Activated CD8-positive, alpha-beta T cell treated with anti-CD3 and anti-CD28 coated beads for 36 hours (primary cell): ENCODE results near the gene IL1R1. TPM values are rescaled to one million over a fixed set of nuclear protein-coding genes. Genes with fewer than 3 reads are reported as not detected.
A peak's percentile ranks its signal among the peaks of the same experiment; 100 is the strongest.

Experiments used
- ATAC-seq: fragments of 200-7000 bp; cut with Tn5 transposase; one replicate; pipeline ENCODE4 v1.10.0; 2021; ENCODE audit warnings: mild to moderate bottlenecking, moderate library complexity
- CTCF ChIA-PET: fragments of 350-600 bp; sonication (Branson Sonifier 250); formaldehyde crosslinking; loops from one replicate; lab custom pipeline; 2021; ENCODE audit warnings: antibody characterized with exemption; lab: Charles Lee
- POLR2A ChIA-PET: fragments of 350-600 bp; sonication (Branson Sonifier 250); formaldehyde crosslinking; loops from one replicate; lab custom pipeline; 2021; ENCODE audit warnings: antibody characterized with exemption; lab: Charles Lee
- DNase-seq: peaks from one replicate; pipeline ENCODE4 v3.0.0-alpha.2; 2020
- H3K27ac Mint-ChIP-seq: one replicate; pipeline ENCODE4 v1.8.0; 2021; ENCODE audit warnings: mild to moderate bottlenecking, mixed read lengths
- H3K27me3 Mint-ChIP-seq: one replicate; pipeline ENCODE4 v1.8.0; 2021; ENCODE audit warnings: mixed read lengths
- H3K36me3 Mint-ChIP-seq: one replicate; pipeline ENCODE4 v1.8.0; 2021; ENCODE audit warnings: low read depth, mixed read lengths
- H3K4me1 Mint-ChIP-seq: one replicate; pipeline ENCODE4 v1.8.0; 2021; ENCODE audit warnings: low read depth, mixed read lengths
- H3K4me3 Mint-ChIP-seq: one replicate; pipeline ENCODE4 v1.8.0; 2021; ENCODE audit warnings: mild to moderate bottlenecking, moderate library complexity, mixed read lengths
- H3K9me3 Mint-ChIP-seq: one replicate; pipeline ENCODE4 v1.8.0; 2021; ENCODE audit warnings: mixed read lengths
- CTCF ChIP-seq: fragments of 200-600 bp; IDR thresholded peaks from one replicate; pipeline ENCODE4 v1.8.0; 2022; ENCODE audit warnings: antibody characterized with exemption, mild to moderate bottlenecking
- intact Hi-C: fragments of 100-400 bp; cut with micrococcal nuclease; formaldehyde crosslinking; loops from one replicate; pipeline ENCODE4 v1.10.0; 2022
- total RNA-seq, 2 experiments: library from RNA; stranded (reverse); gene quantifications; one replicate each; pipeline ENCODE4 v1.2.3, GENCODE V29; 2021

Gene IL1R1
- total RNA-seq, 2 experiments from 2014 or later: 0.63 to 0.68 TPM

DNA sequence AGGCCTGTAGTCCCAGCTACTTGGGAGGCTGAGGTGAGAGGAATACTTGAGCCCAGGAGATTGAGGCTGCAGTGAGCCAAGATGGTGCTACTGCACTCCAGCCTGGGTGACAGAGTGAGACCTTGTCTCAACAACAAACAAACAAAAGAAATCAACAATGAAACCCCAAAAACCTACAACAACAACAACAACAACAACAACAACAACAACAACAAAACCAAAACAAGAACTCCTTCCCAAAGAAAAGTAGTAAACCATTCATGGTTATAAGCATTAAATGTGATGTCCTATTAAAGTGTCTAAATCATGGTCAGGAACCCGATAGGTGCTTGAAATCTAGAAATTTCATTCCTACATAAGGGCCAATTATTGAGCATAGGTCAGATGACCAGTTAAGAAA, 13.5 kb upstream of the IL1R1 start:
- intact Hi-C loops: no loop called here
- no peak for ATAC-seq
- Mint-ChIP-seq H3K27me3 (no peaks in the 10 kb centered on the region), H3K27ac (no peak overlapping the region), H3K9me3 (peaks cover 13% of the 10 kb centered on the region), H3K4me3 (no peak overlapping the region), H3K36me3 (no peaks in the 10 kb centered on the region), H3K4me1 (peaks cover 11% of the 10 kb centered on the region)
- ChIA-PET CTCF (interaction anchor here (2.8 to 4.4 kb wide), 2 partner anchors 109 to 112 kb away, joined by 10 to 20 read pairs; no protein-coding TSS in a partner anchor), POLR2A (interaction anchor here (1.2 kb wide), 1 partner anchor 12 kb away, joined by 3 read pairs; no protein-coding TSS in a partner anchor)
- no peak for TF ChIP-seq CTCF
- DNase-seq: no peak

DNA sequence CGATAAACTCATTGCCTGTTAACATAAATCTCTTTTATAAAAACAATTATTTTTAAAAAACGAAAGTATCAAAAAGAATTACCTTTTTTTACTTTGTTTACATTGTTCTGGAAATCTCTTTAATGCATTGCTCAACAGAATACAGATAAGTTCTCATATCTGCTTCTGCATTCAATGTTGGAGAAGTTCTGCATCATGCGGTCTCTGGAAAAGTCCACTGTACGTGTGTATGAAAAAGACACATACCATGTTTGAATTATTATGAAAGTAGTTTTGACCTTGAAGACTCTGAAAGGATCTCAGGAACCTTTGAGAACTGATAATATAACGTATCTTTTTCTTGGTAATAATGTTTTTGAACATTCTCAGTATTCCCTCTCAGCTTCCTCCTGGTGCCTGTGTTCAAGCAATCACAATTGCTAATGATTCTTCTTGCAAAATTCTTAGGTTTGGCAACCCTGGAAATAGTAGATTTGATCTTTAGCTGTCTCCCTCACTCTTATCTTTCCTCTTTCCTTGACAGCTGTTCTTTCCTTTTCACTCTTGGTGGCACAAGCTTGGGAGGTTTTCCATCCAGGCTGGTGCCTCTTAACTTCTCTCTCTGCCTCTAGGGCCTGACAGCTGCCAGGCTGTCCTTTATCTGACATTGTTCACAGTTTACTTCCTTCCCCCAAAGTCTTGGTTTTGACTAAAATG, 12.4 kb upstream of the IL1R1 start:
- POLR2A ChIA-PET: interaction anchor here (1.2 to 1.4 kb wide), 3 partner anchors 11 to 36 kb away, joined by 3 read pairs; no protein-coding TSS in a partner anchor
- CTCF ChIA-PET: interaction anchor here (2.8 to 4.4 kb wide), 2 partner anchors 110 to 111 kb away, joined by 10 to 20 read pairs; no protein-coding TSS in a partner anchor
- Mint-ChIP-seq H3K9me3 (peaks cover 10% of the 10 kb centered on the region), H3K4me1 (peaks cover 11% of the 10 kb centered on the region), H3K27me3 (no peaks in the 10 kb centered on the region), H3K4me3 (no peak overlapping the region), H3K27ac (no peak overlapping the region), H3K36me3 (no peaks in the 10 kb centered on the region)
- no peak for DNase-seq
- ATAC-seq: no peak
- no peak for TF ChIP-seq CTCF
- intact Hi-C loops: no loop called here

- ATAC-seq (no peak), DNase-seq (no peak)
- Mint-ChIP-seq H3K27me3 (no peaks in the 10 kb centered on the region), H3K4me3 (no peak overlapping the region), H3K9me3 (peaks cover 10% of the 10 kb centered on the region), H3K4me1 (peaks cover 11% of the 10 kb centered on the region), H3K36me3 (no peaks in the 10 kb centered on the region), H3K27ac (no peak overlapping the region)
- intact Hi-C loops: no loop called here
- POLR2A ChIA-PET: interaction anchor here (1.3 to 1.4 kb wide), 2 partner anchors 26 to 36 kb away, joined by 3 read pairs; no protein-coding TSS in a partner anchor
- no peak for TF ChIP-seq CTCF
- CTCF ChIA-PET: interaction anchor here (1.8 kb wide), 1 partner anchor 110 kb away, joined by 6 read pairs; no protein-coding TSS in a partner anchor
Observed at GRCh38 chr2:102130647-102130991, 11.9 kb upstream of the IL1R1 start.

- ATAC-seq (no peak), DNase-seq (no peak)
- Mint-ChIP-seq H3K4me1 (peaks cover 12% of the 10 kb centered on the region), H3K9me3 (peaks cover 10% of the 10 kb centered on the region), H3K36me3 (peaks cover under 1% of the 10 kb centered on the region), H3K27me3 (no peaks in the 10 kb centered on the region), H3K27ac (no peak overlapping the region), H3K4me3 (no peak overlapping the region)
- intact Hi-C loops: no loop called here
- CTCF ChIA-PET: interaction anchor here (1.8 kb wide), 1 partner anchor 109 kb away, joined by 6 read pairs; no protein-coding TSS in a partner anchor
- no peak for TF ChIP-seq CTCF
- POLR2A ChIA-PET: interaction anchor here (1.3 kb wide), 1 partner anchor 35 kb away, joined by 3 read pairs; no protein-coding TSS in a partner anchor
Observed at GRCh38 chr2:102131564-102131963, 11.0 kb upstream of the IL1R1 start.

- ChIA-PET CTCF (interaction anchor here (1.0 to 3.6 kb wide), 6 partner anchors 11 to 253 kb away, joined by 4 to 15 read pairs (median 5); no protein-coding TSS in a partner anchor), POLR2A (interaction anchor here (1.1 to 2.8 kb wide), 5 partner anchors 10 to 103 kb away, joined by 4 to 10 read pairs (median 5); no protein-coding TSS in a partner anchor)
- ATAC-seq (peak; percentile 87), DNase-seq (peak; percentile 57)
- Mint-ChIP-seq H3K4me1 (peaks cover 37% of the 10 kb centered on the region), H3K36me3 (peaks cover 19% of the 10 kb centered on the region), H3K4me3 (no peak overlapping the region), H3K9me3 (peaks cover 17% of the 10 kb centered on the region), H3K27ac (peak overlapping the region; percentile 75), H3K27me3 (peaks cover 15% of the 10 kb centered on the region)
- TF ChIP-seq CTCF: no peak
- intact Hi-C loops: no loop called here
Observed at GRCh38 chr2:102137138-102137537, 5.4 kb upstream of the IL1R1 start.
